ENCODE measurements around the gene RASSF1. TPM values are rescaled to one million over a fixed set of nuclear protein-coding genes. Genes with fewer than 3 reads are reported as not detected.

RASSF1 gene
- total and polyA plus RNA-seq, 2 of the 13 experiments (the other 11 are each of a cell fraction or from before 2014, with no cell fraction given), result 10.2 to 27.5 TPM

DNA sequence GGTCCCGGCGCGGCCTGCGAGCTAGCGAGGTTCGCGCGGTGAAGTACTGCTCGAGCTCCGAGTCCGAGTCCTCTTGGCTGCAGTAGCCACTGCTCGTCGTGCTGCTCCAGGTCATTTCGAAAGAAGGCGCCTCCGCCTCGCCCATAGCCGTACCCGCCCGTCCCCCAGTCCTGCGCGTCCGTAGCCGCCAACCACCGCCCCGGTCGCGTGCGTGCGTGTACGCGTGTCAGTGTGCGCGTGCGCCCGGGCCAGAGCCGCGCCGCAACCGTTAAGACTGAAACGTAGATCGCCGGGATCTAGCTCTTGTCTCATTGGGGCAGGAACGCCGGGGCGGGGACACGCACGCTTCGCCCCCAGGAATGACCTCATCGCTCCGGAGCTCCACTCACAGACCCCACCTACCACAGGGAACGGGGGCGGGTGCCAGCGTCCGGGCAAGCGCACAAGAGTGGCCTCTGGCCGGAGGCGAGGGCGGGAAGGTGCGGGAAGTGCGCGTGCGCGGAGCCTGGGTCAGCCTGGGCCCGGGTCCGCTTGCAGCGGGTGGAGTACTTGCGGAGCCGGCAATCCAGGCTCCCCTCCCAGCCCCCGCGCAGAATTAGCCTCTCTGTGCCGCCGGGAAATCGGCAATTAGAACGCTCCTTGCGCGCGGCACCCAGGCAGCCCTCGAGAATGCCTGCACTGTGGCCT, 3.3 kb downstream of the RASSF1 start (continued):
- no peak for TF ChIP-seq JARID2 (CRISPR knock-in tag; IDR thresholded peaks at IDR 0.05; ENCODE audit: insufficient replicate concordance)
- peak; percentile 85 for TF ChIP-seq ZNF317 (CRISPR knock-in tag; IDR thresholded peaks at IDR 0.05)
- TF ChIP-seq ISL2 (CRISPR knock-in tag; IDR thresholded peaks at IDR 0.05), result 0 out of 2 replicates have a peak, but pooled peaks have one; percentile 13
- TF ChIP-seq NCOA1 (CRISPR knock-in tag; IDR thresholded peaks at IDR 0.05), result 0 out of 2 replicates have a peak, but pooled peaks have one; percentile 64
- TF ChIP-seq, protein P1, sequence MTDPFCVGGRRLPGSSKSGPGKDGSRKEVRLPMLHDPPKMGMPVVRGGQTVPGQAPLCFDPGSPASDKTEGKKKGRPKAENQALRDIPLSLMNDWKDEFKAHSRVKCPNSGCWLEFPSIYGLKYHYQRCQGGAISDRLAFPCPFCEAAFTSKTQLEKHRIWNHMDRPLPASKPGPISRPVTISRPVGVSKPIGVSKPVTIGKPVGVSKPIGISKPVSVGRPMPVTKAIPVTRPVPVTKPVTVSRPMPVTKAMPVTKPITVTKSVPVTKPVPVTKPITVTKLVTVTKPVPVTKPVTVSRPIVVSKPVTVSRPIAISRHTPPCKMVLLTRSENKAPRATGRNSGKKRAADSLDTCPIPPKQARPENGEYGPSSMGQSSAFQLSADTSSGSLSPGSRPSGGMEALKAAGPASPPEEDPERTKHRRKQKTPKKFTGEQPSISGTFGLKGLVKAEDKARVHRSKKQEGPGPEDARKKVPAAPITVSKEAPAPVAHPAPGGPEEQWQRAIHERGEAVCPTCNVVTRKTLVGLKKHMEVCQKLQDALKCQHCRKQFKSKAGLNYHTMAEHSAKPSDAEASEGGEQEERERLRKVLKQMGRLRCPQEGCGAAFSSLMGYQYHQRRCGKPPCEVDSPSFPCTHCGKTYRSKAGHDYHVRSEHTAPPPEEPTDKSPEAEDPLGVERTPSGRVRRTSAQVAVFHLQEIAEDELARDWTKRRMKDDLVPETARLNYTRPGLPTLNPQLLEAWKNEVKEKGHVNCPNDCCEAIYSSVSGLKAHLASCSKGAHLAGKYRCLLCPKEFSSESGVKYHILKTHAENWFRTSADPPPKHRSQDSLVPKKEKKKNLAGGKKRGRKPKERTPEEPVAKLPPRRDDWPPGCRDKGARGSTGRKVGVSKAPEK (CRISPR knock-in tag; IDR thresholded peaks at IDR 0.05; ENCODE audit: borderline replicate concordance), result no peak
- peak; percentile 88 for TF ChIP-seq HOXA3 (CRISPR knock-in tag; IDR thresholded peaks at IDR 0.05)
- TF ChIP-seq, protein P2, sequence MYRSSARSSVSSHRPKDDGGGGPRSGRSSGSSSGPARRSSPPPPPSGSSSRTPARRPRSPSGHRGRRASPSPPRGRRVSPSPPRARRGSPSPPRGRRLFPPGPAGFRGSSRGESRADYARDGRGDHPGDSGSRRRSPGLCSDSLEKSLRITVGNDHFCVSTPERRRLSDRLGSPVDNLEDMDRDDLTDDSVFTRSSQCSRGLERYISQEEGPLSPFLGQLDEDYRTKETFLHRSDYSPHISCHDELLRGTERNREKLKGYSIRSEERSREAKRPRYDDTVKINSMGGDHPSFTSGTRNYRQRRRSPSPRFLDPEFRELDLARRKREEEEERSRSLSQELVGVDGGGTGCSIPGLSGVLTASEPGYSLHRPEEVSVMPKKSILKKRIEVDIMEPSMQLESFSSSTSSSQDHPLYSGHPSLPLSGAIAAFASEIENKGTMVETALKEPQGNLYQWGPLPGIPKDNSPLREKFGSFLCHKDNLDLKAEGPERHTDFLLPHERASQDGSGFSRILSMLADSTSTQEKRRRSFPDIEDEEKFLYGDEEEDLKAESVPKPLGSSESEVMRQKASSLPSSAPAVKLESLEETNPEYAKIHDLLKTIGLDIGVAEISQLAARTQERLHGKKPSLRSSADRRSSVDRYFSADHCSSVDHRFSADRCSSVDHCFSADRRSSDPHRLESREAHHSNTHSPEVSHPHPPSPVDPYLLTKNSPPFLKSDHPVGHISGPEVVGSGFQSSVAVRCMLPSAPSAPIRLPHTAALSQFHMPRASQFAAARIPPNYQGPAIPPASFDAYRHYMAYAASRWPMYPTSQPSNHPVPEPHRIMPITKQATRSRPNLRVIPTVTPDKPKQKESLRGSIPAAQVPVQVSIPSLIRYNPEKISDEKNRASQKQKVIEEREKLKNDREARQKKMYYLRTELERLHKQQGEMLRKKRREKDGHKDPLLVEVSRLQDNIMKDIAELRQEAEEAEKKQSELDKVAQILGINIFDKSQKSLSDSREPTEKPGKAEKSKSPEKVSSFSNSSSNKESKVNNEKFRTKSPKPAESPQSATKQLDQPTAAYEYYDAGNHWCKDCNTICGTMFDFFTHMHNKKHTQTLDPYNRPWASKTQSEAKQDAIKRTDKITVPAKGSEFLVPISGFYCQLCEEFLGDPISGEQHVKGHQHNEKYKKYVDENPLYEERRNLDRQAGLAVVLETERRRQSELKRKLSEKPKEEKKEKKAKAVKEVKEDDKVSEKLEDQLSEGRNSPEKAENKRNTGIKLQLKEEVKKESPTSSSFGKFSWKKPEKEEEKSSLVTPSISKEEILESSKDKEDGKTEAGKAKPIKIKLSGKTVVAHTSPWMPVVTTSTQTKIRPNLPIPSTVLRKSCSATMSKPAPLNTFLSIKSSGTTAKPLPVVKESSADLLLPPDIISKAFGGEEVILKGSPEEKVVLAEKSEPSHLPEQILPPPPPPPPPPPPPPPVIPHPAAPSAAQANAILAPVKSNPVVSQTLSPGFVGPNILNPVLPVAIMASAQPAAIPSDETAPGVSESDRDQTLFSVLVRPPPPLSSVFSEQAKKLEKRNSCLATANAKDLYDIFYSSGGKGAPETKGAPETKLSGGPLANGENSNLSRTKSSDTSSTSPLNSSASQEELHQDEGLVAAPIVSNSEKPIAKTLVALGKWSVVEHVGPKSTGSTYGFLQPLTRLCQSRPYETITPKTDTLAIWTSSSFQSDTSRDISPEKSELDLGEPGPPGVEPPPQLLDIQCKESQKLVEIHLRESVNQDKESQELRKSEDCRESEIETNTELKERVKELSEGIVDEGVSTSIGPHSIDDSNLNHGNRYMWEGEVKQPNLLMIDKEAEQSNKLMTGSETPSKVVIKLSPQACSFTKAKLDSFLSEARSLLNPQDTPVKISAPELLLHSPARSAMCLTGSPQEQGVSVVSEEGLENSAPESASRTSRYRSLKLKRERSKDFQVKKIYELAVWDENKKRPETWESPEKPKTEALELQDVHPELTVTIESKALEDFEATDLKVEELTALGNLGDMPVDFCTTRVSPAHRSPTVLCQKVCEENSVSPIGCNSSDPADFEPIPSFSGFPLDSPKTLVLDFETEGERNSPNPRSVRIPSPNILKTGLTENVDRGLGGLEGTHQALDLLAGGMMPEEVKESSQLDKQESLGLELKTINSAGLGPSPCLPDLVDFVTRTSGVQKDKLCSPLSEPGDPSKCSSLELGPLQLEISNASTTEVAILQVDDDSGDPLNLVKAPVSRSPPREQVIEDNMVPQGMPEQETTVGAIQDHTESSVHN (CRISPR knock-in tag; IDR thresholded peaks at IDR 0.05), result no peak
- TF ChIP-seq, protein P3, sequence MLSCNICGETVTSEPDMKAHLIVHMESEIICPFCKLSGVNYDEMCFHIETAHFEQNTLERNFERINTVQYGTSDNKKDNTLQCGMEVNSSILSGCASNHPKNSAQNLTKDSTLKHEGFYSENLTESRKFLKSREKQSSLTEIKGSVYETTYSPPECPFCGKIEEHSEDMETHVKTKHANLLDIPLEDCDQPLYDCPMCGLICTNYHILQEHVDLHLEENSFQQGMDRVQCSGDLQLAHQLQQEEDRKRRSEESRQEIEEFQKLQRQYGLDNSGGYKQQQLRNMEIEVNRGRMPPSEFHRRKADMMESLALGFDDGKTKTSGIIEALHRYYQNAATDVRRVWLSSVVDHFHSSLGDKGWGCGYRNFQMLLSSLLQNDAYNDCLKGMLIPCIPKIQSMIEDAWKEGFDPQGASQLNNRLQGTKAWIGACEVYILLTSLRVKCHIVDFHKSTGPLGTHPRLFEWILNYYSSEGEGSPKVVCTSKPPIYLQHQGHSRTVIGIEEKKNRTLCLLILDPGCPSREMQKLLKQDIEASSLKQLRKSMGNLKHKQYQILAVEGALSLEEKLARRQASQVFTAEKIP (CRISPR knock-in tag; IDR thresholded peaks at IDR 0.05; ENCODE audit: borderline replicate concordance), result no peak
- peak; percentile 81 for TF ChIP-seq GABPB1 (CRISPR knock-in tag; IDR thresholded peaks at IDR 0.05)
- TF ChIP-seq HNF4G (IDR thresholded peaks at IDR 0.05; ENCODE audit: borderline replicate concordance, low read depth, low read length), result no peak
- TF ChIP-seq HNF4G (CRISPR knock-in tag; IDR thresholded peaks at IDR 0.05; ENCODE audit: borderline replicate concordance, low read depth), result no peak
- peak; percentile 81; the same call in 1 of the 2 replicates for TF ChIP-seq ZNF569 (CRISPR knock-in tag; IDR thresholded peaks at IDR 0.05; ENCODE audit: borderline replicate concordance)
- TF ChIP-seq ZSCAN29 (CRISPR knock-in tag; conservative IDR thresholded peaks at IDR 0.05), result peak; percentile 60
- no peak for TF ChIP-seq AGO1 (IDR thresholded peaks at IDR 0.05; ENCODE audit: low read depth, low read length, poor library complexity, severe bottlenecking)
- TF ChIP-seq ZNF773 (CRISPR knock-in tag; IDR thresholded peaks at IDR 0.05; ENCODE audit: borderline replicate concordance), result 0 out of 2 replicates have a peak, but pooled peaks have one; percentile 29
- no peak for TF ChIP-seq ZBTB8A (CRISPR knock-in tag; IDR thresholded peaks at IDR 0.05; ENCODE audit: borderline replicate concordance, low read depth)
